T1000 (cell line): Measurements from ENCODE around the gene DYNLT5.
"Not testable (repeated sequence)": the region's sequence is repeated elsewhere in the genome, so short reads cannot be mapped to it uniquely, and the experiment has no call there.

Experiments
- DNase-seq: peaks from one replicate; lab custom pipeline; 2025; ENCODE audit warnings: mixed read lengths; lab: John Stamatoyannopoulos, UW

Gene DYNLT5, protein sequence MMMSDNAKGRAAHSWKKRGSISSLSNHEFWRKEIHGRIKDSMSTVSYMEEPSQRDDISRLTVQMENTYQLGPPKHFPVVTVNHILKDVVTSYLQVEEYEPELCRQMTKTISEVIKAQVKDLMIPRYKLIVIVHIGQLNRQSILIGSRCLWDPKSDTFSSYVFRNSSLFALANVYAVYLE

DNA sequence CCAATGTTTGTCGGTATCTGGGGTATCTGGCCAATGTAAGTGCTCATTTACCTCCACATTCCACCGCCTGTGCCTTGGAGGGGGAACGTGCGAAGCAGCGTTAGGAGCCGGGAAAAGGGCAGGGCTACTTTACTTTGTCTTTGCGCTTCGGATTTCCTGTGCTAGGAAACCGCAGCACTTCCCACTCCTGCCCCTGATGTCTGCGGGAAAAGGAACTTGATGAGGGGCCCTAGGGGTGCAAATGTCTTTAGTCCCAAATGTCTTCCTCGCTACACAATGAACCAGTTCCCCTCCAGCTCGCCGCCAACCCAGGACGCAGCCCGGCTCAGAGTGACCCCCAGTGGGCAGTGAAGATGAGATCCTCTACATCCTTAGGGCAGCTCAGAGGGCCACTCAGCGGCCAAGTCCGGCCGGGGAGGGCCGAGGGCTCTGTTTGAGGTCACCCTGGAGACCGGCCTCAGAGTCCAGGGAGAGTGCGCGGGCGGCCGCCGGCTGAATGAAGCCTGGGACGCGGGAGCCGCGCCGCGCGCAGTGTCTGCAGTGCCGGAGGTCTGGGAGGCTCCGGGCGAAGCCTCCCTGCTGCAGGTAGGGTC, at the start of gene DYNLT5:
Gene DYNLT5, plus strand, starts transcription at position 460 of the 593 bp plus-strand sequence. CDS start 2,200 bp downstream, outside the sequence.
- DNase-seq: no peak

DNA sequence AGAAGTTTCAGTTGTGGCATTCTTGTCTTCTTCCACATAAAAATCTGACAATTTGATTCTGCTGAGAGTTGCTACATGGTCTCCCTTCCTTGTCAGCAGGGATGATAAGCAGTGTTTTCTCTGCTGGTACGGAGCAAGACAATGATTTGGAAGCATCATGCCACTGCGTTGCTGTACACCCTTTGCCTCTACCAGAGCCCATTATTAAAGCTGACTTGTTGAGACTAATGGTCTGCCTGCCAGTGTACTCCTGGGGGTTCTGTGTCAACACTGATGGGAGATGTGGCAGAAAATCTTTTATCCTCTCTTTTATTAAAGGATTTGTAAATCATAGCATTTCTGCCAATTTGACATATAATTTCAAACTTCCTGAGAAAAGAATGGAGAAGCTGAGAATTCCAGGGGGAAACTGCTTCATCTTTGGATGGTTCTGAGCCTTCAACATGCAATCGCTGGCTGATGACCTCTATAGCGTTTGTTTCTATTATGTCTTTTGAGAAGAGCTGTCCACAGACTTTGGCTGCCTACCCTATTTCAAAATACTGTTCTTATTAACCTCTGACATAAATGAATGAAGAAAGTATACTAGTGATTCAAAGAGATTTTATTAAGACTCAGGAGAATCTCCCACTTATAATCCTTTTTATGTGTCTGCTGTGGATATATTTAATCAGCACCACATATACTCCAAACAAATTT, 47.9 kb upstream of the DYNLT5 start:
- no peak for DNase-seq

DNA sequence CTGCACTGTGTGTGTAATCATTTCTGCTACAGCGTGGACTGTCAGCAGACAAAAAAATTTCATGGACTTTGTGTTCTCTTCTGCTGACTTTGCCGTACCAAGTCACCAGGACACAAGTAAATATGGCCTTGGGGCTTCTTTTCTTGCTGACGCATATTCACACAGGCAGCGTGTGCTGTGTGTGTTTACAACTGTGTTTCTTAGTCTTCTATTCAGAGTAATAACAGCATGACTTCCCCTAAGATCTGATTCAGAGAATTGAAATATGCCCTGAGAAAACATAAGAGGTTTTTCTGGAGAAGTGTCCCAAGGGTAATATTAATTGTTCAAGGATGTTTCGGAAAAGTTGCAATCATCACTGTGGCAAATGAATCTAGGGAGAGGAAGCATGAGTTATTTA, 47.1 kb upstream of the DYNLT5 start:
- DNase-seq: peak; percentile 52

DNA sequence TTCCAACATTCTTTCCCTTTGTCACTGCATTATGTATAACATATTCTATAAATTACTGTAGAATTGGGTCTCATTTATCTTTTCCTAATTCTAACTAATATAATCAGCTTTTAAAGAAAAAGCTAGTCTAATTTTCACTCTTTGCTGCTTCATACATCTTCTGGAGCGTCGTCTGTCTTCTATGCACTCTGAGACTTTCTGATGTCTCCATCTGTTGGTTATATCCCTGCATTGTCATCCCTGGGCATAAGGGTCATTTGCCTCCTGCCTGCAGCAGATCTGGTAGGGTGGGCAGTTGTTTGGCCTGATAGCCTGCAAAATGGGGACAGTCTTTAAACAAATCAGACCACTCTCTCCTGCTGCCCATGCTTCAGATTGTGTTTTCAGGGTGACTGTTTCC, 40.8 kb upstream of the DYNLT5 start:
- no peak for DNase-seq

DNA sequence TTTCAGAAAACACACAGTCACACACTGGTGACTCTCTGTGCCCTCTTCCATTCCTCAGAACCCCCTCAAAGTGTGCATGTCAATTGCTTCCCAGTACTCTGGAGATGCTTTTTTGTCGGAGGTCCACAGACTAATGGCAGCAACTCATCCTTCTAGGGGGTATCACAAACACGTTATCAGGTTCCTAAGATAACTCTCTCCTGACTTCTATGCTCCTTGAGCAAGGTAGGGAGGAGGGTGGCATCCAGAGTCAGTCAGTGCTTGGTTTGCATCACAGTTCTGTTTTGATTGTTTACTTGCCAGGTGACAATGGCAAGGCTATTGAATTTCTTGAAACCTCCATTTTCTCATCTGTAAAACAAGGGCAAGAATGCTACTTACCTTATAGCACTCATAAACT, 39.4 kb upstream of the DYNLT5 start:
- no peak for DNase-seq

DNA sequence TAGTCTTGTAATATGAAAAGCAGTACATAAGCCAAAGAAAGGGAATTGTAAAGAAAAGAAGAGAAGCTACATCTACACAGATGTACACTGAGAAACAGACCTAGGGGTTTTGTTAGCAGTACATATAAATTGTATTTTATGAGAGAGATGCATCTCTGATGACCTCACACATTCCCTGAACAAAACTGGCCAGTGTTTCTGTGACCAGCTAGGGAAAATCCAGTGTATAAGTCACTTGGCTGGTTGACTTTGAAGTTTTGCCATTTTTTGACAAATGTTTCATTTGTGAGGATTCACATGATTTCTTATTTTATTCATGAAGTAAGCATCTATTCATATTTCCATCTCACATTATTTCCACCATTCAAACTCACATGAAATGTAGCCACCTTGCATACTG, 28.3 kb upstream of the DYNLT5 start:
- no peak for DNase-seq

DNA sequence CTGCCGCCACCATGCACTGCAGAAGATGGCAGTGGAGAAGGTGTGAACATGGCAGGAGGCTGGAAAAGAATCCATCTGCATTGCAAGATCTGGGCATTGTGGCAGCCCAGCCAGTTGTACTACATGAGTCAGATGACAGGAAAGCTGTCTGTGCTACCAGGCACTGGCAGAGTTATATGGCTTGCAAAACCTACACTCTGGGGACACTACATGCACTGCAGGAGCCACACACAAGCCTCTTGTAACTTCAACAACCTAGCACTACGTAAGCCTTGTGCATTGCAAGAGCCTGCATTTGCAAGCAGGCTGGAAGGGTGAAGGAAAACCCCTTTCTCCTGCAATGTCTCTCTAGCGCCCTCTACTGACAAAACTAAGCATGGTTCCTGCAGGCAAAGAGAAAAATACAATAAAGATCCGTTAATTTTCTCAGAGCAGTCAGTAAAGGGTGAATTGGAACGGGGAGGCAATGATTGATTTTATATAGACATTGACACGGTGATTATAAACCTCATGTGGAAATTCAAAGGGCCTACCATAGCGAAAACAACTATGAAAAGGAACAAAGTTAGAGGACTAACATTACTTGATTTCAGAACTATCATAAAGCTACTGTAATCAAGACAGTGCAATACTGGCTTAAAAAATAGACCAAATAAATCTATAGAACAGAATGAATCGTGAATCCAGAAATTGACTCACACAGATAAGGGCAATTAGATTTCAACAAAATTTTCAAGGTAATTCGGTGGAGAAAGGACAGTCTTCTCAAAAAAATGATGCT, 26.2 kb upstream of the DYNLT5 start:
- DNase-seq: peak; percentile 48

DNA sequence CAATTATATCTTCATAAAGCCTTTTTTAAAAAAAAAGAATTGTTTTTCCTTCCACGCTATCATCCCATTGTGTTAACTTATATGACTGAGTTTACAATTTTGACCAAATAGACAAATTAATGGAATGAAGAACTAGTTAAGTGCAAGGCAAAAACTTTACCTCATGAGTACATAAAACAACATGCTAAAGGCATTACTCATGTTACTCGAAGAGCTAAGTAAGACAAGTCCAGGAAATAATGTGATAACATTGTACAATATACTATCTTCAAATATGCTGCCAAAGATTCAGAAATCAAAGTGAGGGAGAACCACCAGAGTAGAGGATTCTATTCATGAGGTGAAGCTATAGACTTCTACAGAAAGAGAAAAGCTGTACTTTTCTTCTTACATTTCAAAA, 24.2 kb upstream of the DYNLT5 start:
- no peak for DNase-seq

DNA sequence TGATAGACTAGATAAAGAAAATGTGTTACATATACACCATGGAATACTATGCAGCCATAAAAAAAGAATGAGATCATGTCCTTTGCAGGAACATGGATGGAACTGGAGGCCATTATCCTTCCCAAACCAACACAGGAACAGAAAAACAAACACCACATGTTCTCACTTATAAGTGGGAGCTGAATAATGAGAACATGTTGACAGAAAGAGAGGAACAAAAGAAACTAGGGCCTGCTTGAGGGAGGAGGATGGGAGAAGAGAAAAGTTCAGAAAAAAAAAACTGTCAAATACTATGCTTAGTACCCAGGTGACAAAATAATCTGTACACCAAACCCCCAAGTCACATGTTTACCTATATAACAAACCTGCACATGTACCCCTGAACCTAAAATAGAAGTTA, 23.5 kb upstream of the DYNLT5 start:
- not testable (repeated sequence) for DNase-seq

DNA sequence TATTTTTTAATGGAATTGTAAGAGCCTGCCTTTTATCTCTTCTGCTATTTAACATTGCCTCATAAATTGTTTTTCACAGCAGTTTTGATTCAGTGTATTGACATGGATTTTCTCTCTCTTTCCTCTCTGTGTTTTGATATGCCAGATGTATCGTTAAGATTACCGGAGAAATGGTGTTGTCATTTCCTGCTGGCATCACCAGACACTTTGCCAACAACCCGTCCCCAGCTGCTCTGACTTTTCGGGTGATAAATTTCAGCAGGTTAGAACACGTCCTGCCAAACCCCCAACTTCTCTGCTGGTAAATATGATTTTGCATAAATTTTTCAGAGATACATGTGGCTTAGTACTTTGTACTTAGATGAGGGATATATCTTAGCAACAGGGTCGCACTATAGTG, 23.1 kb upstream of the DYNLT5 start:
- no peak for DNase-seq

DNA sequence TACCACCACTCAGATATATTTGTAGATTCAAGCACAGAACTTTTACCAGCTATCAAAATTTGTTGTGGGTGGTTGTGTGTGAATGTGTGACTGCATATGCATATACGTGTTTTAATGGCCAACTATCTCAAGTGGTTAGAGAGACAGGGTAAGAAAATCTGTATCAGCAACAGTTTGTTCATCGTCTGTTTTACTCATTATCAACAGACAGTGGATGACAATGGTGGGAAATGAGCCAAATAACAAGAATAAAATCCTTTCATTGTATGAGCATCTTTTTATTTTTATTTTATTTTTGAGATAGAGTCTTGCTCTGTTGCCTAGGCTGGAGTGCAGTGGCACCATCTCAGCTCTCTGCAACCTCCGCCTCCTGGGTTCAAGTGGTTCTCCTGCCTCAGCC, 22.7 kb upstream of the DYNLT5 start:
- no peak for DNase-seq

DNA sequence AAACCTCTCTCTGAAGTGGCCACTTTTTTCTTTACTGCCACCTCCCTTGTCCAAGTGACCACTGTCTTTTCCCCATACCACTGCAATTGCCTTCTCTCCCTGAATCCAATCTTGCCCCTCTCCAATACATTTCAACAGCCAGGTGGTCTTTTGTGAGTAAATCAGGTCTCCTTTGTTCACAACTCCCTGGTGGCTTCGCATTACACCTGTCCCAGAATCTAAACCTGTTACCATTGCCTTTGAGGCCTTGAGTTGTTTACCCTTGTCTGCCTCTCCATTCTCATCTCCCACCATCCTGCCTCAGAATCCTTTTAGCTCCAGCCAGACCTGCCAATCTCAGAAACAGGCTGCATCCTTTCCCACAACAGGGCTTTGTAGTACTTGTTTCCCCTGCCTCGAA, 21.8 kb upstream of the DYNLT5 start:
- no peak for DNase-seq

DNA sequence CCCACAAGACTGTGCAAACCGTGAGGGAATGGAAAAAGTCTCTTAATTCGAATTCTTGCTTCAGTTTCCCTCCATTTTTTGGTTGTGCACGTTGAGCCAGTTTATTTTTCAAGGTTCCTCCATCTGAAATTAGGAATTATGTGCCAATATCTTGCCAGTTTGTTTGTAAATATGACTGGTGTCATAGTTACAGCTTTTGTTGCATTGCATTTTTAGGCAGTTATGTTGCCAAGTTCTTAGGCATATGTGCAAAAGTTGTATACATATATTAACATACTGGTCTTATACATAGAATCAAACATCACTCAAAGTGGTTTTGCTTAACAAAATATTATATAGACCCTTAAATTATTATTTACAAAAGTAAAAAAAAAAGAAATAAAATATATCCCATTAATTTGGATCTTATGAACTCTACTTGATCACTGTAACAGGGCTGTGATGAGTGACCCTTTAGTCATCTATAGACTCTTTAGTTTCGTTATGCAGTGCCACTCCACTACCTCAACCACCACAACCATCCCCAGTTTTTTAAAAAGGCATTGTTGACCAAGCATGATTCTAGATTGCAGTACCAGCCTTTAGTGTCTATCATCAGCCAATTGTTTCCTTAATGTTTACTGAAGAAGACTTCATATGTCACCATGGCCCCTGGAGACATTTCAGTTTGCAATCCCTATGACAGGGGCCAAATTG, 20.9 kb upstream of the DYNLT5 start:
- DNase-seq: no peak

DNA sequence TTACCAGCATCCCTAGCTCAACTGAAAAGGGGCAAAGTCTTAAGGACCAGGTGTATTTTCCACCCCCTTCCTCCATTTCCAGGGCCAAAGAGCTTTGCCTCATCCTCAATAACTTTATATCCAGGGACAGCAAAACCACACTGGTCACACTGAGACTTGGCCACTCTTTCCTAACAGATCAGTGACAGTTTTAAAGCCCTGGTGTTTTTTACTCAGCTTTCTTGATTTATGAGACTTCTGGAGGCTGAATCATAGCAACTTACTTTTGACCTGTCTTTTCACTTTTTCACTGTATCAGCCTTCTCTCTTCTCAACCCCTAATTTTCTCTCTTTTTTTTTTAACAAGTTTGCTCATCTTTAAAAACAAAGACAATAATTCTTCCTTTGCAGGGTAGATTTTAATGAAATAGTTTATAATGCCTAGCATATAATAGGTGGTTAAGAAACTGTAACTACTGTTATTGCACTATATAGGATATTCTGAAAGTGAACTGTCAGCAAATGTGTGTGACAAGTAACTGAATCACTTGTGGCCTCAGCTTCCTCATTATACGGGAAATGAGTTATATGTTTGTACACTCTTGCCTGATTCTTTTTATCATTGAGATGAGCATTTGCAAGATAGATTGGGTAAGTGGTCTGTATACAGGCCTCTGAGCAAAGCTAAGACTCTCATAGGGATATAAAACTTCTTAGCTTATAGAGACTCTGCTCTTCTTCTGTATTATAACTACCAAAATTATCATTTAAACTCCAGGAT, 19.7 kb upstream of the DYNLT5 start:
- no peak for DNase-seq

DNA sequence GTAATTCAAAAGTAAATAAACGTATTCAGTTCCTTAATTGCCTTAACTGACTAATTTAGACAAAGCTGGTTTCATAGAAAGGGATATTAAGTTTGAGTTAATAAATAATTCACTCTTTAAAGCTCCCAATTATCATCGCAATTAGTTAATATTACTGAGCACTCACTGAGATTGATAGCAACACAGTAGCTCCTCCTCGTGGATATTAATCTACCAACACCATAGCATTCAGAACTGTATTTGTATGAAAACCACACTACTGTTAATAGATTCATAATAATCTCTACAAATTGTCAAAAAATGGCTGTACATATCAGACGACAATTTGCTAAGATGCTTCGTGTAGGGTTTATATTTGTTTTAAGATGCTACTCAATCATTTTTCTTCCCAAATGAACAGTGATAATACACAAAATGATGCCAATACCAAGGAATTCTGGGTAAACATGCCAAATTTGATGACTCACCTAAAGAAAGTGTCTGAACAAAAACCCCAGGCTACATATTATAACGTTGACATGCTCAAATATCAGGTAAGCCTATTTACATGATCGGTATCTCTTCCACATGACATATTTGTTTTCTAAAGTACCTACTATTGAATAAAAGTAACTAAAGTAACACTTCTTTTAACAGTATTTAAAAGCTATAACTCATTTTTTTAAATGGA, 18.8 kb upstream of the DYNLT5 start:
- no peak for DNase-seq

DNA sequence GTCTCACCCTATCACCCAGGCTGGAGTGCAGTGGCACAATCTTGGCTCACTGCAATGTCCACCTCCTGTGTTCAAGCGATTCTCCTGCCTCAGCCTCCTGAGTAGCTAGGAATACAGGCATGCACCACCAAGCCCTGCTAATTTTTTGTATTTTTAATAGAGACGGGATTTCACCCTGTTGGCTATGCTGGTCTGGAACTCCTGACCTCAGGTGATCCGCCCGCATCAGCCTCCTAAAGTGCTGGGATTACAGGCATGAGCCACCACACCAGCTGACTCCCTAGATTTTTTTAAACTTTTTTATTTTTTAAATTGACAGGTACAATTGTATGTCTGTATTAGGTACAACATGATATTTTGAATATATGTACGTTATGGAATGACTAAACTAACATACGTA, 17.7 kb upstream of the DYNLT5 start:
- DNase-seq: not testable (repeated sequence)

DNA sequence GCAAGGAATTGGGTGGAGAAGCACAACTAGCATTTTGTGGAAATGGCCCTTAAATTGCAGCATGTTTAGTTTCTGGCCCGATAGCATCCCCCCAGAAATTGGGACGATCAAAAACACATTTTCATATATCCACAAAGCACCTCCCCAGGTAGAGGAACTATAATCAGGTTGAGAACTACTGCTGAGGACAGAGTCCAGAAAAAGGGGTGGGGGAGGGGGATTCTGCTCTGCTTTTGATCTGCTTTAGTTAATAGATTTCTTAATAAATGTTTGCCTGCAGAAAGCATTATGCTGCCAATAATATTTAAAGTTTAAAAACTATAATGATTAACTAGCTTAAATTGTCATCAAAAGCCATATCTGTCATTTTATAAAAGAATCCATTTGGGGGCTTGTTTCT, 14.4 kb upstream of the DYNLT5 start:
- no peak for DNase-seq

DNA sequence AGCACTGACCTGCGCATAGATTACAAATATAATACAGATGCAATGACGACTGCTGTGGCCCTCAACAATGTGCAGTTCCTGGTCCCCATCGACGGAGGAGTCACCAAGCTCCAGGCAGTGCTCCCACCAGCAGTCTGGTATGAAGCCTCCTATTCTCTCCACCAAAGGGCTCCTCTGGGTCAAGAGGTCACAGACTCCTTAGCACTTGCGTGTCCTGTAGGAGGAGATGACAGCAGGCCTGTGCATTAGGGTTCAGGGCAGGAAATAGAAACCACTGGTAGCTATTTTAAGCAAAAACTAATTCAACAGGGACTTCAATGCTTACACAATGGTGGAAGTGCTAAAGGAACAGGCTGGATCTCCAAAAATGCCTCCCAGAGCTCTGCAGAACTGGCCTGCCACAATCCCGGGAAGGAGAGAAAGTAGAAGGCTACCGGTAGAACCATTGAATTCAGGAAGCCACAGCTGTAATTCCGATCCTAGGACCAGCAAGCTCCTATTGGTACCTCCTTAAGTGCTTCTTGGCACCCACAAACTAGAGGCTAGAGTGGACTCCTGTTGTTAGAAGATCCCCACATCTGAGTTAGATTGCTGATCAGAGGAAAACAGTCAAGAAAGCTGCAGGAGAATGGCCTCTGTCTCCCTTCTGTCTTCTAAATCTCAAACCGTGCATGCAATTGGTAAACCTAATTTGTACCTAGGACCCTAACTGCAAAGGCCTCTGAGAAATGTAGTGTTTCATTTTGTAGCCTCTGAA, 12.7 kb upstream of the DYNLT5 start:
- DNase-seq: no peak

DNA sequence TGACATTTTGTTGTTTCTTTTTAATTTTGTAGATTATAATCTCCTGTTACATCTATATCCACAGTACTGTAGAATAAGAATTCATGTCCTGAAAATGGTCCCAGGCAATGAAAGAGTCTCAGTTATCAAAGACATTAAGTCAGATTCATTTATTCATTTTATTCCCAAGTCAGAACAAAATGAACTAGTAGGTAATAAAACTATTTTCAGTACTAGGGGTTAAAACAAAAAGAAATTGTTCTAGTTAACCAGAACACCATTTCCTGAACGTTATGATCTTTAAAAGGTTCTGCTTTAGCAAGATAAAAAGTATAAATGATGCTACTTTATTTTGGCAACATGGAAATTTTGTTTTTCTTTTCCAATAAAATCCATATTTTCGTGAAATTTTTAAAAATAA, 6.8 kb upstream of the DYNLT5 start:
- no peak for DNase-seq

DNA sequence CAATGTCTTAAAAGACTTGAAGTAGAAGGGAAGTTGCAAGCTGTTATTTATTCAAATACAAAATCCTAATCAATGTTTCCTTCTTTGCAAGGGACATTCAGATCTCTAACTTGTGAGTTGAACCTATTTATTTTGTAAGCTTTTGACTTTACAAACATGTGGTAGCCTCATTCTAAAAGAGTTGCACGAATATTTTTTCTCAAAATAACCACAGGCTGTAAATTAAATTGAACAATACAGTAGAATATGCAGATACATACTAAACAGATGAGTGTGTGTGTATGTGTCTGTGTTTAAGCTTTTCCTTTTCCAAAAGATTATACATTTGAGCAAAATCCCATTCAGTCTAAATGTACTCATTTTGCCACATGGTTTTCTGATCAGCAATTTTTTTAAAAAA, 4.8 kb upstream of the DYNLT5 start:
- no peak for DNase-seq
